H1 (cell line): ENCODE measurements around the gene CD72. TPM values are rescaled to one million over a fixed set of nuclear protein-coding genes. Genes with fewer than 3 reads are reported as not detected.

Experiments
- CHD2 ChIP-seq: IDR thresholded peaks from 2 replicates; pipeline ENCODE4 v1.6.1; 2012; ENCODE audit warnings: low read length, improper control_type of control experiment
- JUND ChIP-seq: IDR thresholded peaks from 2 replicates; pipeline ENCODE4 v1.6.1; 2011; ENCODE audit warnings: mild to moderate bottlenecking, improper control_type of control experiment, low read length
- KDM4A ChIP-seq: IDR thresholded peaks from one replicate; pipeline ENCODE4 v1.7.1; 2012; ENCODE audit warnings: low read depth, mild to moderate bottlenecking, moderate library complexity, low read length, inconsistent platforms; ENCODE audit not compliant: severe bottlenecking
- NRF1 ChIP-seq: IDR thresholded peaks from 2 replicates; pipeline ENCODE4 v1.6.1; 2011; ENCODE audit warnings: mild to moderate bottlenecking, low read depth, low read length, improper control_type of control experiment
- TAF1 ChIP-seq: IDR thresholded peaks from 2 replicates; pipeline ENCODE4 v1.6.1; 2011; ENCODE audit warnings: mild to moderate bottlenecking, low read depth, low read length
- YY1 ChIP-seq: IDR thresholded peaks from 2 replicates; pipeline ENCODE4 v1.6.1; 2011; ENCODE audit warnings: low read depth, mild to moderate bottlenecking, low read length
- polyA plus RNA-seq, 7 experiments: library from polyadenylated mRNA; depleted of rRNA in 3 of 7; stranded (reverse) in 5 of 7; unstranded in 2 of 7; fragments of >200 nt in 5 of 7; fragments of 200-250 nt in 2 of 7; gene quantifications; 1 replicate in 5 of 7; 2 replicates in 1 of 7; 4 replicates in 1 of 7; pipeline versions ENCODE4 v1.2.1 to v1.2.3, GENCODE V29; 2011 to 2013; ENCODE audit warnings: missing spikeins in 2 of 7, mixed read lengths in 2 of 7
- total RNA-seq: library from RNA; stranded (reverse); fragmentation: NEBNext Ultra II Directional; extraction: Animal tissue kit (Norgen Biotek cat#: 25700); gene quantifications from 2 replicates; pipeline ENCODE4 v1.2.1, GENCODE V29; 2021

The CD72 gene
- total and polyA plus RNA-seq, 2 of the 8 experiments (the other 6 are each of a cell fraction or from before 2014, with no cell fraction given), result 4.0 to 4.5 TPM

DNA sequence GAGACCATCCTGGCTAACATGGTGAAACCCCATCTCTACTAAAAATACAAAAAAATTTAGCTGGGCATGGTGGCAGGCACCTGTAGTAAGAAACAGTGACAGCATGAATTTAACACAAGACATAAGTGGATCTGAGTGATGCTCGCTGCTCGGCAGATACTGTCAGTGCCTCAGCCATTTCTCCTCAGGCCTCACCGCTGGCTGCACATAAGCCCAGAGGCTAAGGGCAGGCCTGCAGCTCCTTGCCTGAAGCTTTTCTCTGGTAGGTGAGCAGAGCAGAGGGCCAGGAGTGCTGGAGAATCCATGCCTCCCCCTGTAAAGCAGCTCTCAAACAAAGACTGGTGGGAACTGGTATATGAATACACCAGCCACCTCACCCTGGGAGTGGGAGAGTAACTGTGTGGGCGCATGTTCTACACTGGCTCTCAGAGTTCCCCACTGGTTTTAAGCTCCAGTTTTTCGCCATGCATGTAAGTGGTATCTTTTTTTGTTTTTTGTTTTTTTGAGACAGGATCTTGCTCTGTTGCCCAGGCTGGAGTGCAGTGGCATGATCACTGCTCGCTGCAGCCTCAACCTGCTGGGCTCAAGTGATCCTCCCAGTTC, 10.3 kb upstream of the CD72 start (continued):
- no peak for TF ChIP-seq CHD2
- TF ChIP-seq JUND, result no peak
- no peak for TF ChIP-seq NRF1
- TF ChIP-seq TAF1, result no peak
- no peak for TF ChIP-seq KDM4A
- TF ChIP-seq YY1, result no peak
